ENCODE data around the gene TENM3.

- no peak for TF ChIP-seq CTCF (IDR thresholded peaks at IDR 0.05)
- TF ChIP-seq POLR2A (IDR thresholded peaks at IDR 0.05) = no peak
Observed at GRCh38 chr4:182671749-182672148, 428.5 kb downstream of the TENM3 start.

All from esophagus squamous epithelium (tissue), 4 donors.